Anterior cingulate cortex (tissue), 58 donors: ENCODE data around the gene SMYD3.

Experiments used
- DNase-seq, 58 donors: peaks; one replicate each; lab custom pipeline; 2025; lab: John Stamatoyannopoulos, UW

SMYD3 gene

GRCh38 chr1:246004301-246004700 is 502.8 kb downstream of the SMYD3 start:
- DNase-seq: no peak

GRCh38 chr1:246003442-246003730 is 503.7 kb downstream of the SMYD3 start:
- no peak for DNase-seq

GRCh38 chr1:246002725-246003441 is 504.2 kb downstream of the SMYD3 start:
- peak in 55 of 58 donors; percentile 7 to 93 (median 53) for DNase-seq

- no peak for DNase-seq
These were observed 505.2 kb downstream of the SMYD3 start for GRCh38 chr1:246001837-246002230.

- DNase-seq: no peak
These were observed 505.8 kb downstream of the SMYD3 start for GRCh38 chr1:246001142-246001836.

GRCh38 chr1:246000638-246001015 is 506.5 kb downstream of the SMYD3 start:
- DNase-seq: no peak

GRCh38 chr1:245999697-246000637 is 507.1 kb downstream of the SMYD3 start:
- DNase-seq: no peak

- DNase-seq: no peak
These were observed 509.4 kb downstream of the SMYD3 start for GRCh38 chr1:245997471-245998258.

GRCh38 chr1:245996811-245997210 is 510.3 kb downstream of the SMYD3 start:
- no peak for DNase-seq

GRCh38 chr1:245995474-245995873 is 511.6 kb downstream of the SMYD3 start:
- no peak for DNase-seq

GRCh38 chr1:245991266-245991665 is 515.8 kb downstream of the SMYD3 start:
- DNase-seq: peak in 1 of 58 donors; percentile 10

- DNase-seq: no peak
These were observed 516.6 kb downstream of the SMYD3 start for GRCh38 chr1:245990315-245991022.

GRCh38 chr1:245988393-245989078 is 518.5 kb downstream of the SMYD3 start:
- no peak for DNase-seq

GRCh38 chr1:245987997-245988392 is 519.1 kb downstream of the SMYD3 start:
- DNase-seq: no peak

GRCh38 chr1:245987577-245987976 is 519.5 kb downstream of the SMYD3 start:
- no peak for DNase-seq

- DNase-seq: no peak
These were observed 519.9 kb downstream of the SMYD3 start for GRCh38 chr1:245987219-245987545.

- DNase-seq: peak in 2 of 58 donors; percentile 3 to 14
These were observed 520.5 kb downstream of the SMYD3 start for GRCh38 chr1:245986404-245987218.

- DNase-seq: no peak
These were observed 522.5 kb downstream of the SMYD3 start for GRCh38 chr1:245984390-245985155.
